ENCODE measurements around the gene MBOAT2. TPM values are rescaled to one million over a fixed set of nuclear protein-coding genes. Genes with fewer than 3 reads are reported as not detected.

MBOAT2 gene
- total RNA-seq, 4 donors from 2014 or later = 20.0 to 83.0 (median 30.3) TPM

DNA sequence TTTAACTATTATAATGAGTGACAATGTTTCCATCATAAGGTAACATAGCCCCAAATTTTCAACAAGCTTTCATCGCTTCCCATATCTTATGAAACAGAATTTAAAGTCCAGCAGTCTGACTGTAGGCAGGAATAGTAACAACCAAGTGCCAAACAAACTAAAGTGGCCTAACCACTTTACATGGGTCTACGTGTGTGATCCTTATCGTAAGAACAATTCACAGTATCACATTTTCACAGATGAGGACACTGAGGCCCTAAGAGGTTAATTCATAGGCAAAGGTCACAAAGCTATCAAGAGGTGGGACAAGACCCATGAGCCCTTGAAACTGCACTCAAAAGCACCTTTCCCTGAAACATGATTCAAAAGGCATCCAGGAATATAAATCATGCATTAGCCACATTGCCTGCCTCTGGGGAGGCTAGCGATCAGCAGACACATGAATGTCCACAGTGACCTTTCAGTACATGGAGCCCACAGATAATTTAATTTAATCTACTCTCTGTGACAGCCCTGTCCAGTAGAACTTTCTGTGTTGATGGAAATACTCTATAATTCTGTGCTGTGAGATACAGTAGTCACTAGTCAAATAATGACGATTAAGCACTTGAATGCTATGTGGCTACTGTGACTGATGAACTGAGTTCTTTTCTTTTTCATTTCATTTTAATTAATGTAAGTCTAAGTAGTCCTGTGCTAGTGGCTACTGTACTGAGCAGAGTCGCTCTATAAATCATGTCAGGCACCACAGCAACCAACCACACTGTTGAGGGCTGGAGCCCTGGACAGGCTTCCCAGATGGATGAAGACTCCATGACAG is 196.4 kb downstream of the MBOAT2 start:
- H3K27me3 ChIP-seq = no peaks in the 10 kb centered on the region
- intact Hi-C loops (cut with DNase I; ENCODE audit: low total_unique reads) = no loop called here
- no peak for TF ChIP-seq POLR2A (IDR thresholded peaks at IDR 0.05)
- TF ChIP-seq, protein P1, sequence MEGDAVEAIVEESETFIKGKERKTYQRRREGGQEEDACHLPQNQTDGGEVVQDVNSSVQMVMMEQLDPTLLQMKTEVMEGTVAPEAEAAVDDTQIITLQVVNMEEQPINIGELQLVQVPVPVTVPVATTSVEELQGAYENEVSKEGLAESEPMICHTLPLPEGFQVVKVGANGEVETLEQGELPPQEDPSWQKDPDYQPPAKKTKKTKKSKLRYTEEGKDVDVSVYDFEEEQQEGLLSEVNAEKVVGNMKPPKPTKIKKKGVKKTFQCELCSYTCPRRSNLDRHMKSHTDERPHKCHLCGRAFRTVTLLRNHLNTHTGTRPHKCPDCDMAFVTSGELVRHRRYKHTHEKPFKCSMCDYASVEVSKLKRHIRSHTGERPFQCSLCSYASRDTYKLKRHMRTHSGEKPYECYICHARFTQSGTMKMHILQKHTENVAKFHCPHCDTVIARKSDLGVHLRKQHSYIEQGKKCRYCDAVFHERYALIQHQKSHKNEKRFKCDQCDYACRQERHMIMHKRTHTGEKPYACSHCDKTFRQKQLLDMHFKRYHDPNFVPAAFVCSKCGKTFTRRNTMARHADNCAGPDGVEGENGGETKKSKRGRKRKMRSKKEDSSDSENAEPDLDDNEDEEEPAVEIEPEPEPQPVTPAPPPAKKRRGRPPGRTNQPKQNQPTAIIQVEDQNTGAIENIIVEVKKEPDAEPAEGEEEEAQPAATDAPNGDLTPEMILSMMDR (IDR thresholded peaks at IDR 0.05) = no peak
- no peaks in the 10 kb centered on the region for H3K9me3 ChIP-seq
- no peak overlapping the region for H3K27ac ChIP-seq
- no peak for DNase-seq
- peaks cover 0 to 4% of the 10 kb centered on the region in 2 donors for H3K4me1 ChIP-seq
- no peak overlapping the region for H3K4me3 ChIP-seq
- H3K36me3 ChIP-seq = no peaks in the 10 kb centered on the region

DNA sequence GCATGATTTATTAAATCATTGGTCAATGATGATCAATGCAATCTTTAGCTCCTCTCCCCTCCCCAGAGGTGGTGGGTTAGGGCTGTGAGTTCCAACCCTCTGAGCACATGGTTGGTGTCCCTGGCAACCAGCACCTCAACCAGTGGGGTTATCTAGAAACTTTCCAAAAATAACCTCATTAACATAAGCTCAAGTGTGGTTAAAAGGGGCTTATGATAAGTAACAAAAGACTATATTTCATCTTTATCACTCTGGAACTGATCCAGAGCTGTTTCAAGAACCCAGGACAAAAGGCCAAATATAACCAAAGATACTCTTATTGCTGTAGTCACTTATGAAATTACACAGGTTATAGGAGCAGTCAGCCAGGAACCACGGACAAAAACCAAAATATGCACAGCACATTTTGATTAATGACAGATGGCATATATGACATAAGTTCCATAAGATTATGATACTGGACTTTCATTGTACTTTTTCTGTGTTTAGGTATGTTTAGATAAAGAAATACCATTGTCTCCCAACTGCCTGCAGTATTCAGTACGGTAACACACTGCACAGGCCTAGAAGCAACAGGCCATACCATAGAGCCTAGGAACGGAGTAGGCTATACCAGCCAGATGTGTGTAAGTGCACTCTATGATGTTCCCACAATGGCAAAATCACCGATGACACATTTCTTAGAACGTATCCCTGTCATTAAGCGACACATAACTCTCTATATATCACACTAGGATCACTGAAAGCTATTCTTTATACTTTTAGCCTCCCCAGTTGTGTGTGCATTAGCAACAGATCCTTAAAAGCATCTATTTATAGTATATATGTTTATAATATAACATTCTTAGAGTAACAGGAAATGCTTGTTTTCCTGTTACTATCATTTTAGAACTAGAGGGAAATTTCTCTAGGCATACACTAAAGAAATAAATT is 197.9 kb downstream of the MBOAT2 start:
- Histone ChIP-seq H3K9me3 (no peaks in the 10 kb centered on the region), H3K27me3 (no peaks in the 10 kb centered on the region), H3K27ac (no peak overlapping the region), H3K36me3 (no peaks in the 10 kb centered on the region), H3K4me1 (peaks cover 0 to 4% of the 10 kb centered on the region in 2 donors), H3K4me3 (no peak overlapping the region)
- intact Hi-C loops (cut with DNase I; ENCODE audit: low total_unique reads) = no loop called here
- no peak for DNase-seq
- no peak for TF ChIP-seq POLR2A (IDR thresholded peaks at IDR 0.05)
- TF ChIP-seq, protein P1 (IDR thresholded peaks at IDR 0.05) = no peak

DNA sequence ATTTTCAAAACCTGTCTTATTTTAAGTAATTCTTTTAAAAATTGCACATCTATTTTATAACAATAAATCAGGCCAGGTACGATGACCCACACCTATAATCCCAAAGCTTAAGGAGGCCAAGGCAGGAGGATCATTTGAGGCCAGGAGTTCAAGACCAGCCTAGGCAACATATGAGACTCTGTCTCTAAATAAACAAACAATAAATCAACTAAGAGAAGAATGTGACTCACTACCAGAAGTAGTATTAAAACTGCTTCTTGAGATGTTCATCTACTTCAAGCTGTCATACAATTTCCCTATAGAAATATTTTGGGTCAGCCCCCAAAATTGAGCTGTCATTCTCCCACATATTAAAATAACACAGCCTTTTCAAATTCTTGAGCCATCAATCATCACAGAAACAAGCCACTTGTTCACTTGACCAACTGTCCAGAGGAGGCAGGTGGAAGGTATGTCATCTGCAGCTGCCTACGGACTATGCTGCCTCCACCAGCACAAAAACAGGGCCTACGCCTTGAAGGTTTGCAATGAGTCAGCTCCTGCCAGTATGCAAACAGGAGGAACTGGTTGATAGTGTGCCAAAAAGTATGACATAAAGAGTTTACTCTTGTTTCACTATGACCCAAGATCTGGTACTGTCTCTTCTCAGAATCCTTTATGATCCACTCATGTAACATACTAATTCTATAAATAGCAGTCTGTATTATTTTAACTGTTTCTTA is 199.7 kb downstream of the MBOAT2 start:
- no peaks in the 10 kb centered on the region for H3K9me3 ChIP-seq
- intact Hi-C loops (cut with DNase I; ENCODE audit: low total_unique reads) = no loop called here
- TF ChIP-seq, protein P1 (IDR thresholded peaks at IDR 0.05) = no peak
- TF ChIP-seq POLR2A (IDR thresholded peaks at IDR 0.05) = no peak
- no peak overlapping the region for H3K4me3 ChIP-seq
- H3K27ac ChIP-seq = no peak overlapping the region
- peaks cover 0 to 4% of the 10 kb centered on the region in 2 donors for H3K4me1 ChIP-seq
- no peaks in the 10 kb centered on the region for H3K27me3 ChIP-seq
- no peak for DNase-seq
- H3K36me3 ChIP-seq = no peaks in the 10 kb centered on the region

DNA sequence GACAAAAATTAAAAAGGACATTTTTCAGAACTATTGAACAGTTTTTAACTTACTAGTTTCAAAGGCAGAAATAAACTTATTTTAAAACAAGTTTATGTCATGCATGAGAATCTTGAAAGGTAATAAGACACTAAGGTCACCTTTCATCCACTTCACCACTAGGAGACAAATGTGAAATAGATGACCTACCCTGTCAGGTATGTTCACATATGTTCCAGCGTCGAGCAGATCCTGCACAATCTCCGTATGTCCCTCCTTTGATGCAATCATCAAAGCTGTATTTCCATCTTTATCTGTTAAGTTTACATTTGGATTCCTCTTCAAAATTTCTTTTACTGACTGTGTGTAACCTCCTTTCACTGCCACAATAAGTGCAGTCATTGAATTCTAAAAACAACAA is 200.7 kb downstream of the MBOAT2 start:
- H3K27ac ChIP-seq = no peak overlapping the region
- no peak for TF ChIP-seq POLR2A (IDR thresholded peaks at IDR 0.05)
- TF ChIP-seq, protein P1 (IDR thresholded peaks at IDR 0.05) = no peak
- no peak for DNase-seq
- H3K9me3 ChIP-seq = no peaks in the 10 kb centered on the region
- peaks cover 0 to 4% of the 10 kb centered on the region in 2 donors for H3K4me1 ChIP-seq
- H3K27me3 ChIP-seq = no peaks in the 10 kb centered on the region
- intact Hi-C loops (cut with DNase I; ENCODE audit: low total_unique reads) = no loop called here
- no peaks in the 10 kb centered on the region for H3K36me3 ChIP-seq
- no peak overlapping the region for H3K4me3 ChIP-seq

Other genes with a start within 250 kb of the MBOAT2 start
- 100 to 1,000 TPM in 1 of 4 donors, 10 to 100 TPM in 3; 48.8 to 185 (median 72.8) TPM for gene KIDINS220, start 166.1 kb downstream of the MBOAT2 start, total RNA-seq
- 10 to 100 TPM; 24.3 to 55.5 (median 31.3) TPM for gene ASAP2, start 203.1 kb upstream of the MBOAT2 start, total RNA-seq